Vagina (tissue), 2 donors: ENCODE results near the gene AGPAT4.

Experiments
- CTCF ChIP-seq, 3 experiments: fragments of 450-650 bp in 2 of 3; fragments of 200-600 bp in 1 of 3; sonication (generic) in 1 of 3; IDR thresholded peaks; one replicate each; pipeline ENCODE4 v1.5.1; 2017 to 2019; ENCODE audit warnings: antibody characterized with exemption in 3 of 3, mild to moderate bottlenecking in 2 of 3, moderate library complexity in 2 of 3
- POLR2AphosphoS5 ChIP-seq, 2 donors: sonication (generic); formaldehyde crosslinking; IDR thresholded peaks; one replicate each; pipeline ENCODE4 v1.9.0; 2017; ENCODE audit warnings: antibody characterized with exemption in 2 of 2, mild to moderate bottlenecking in 2 of 2, low read depth in 1 of 2; ENCODE audit not compliant: insufficient read depth in 1 of 2

GRCh38 chr6:161140554-161140875 is 133.3 kb downstream of the AGPAT4 start:
- no peak for TF ChIP-seq CTCF (IDR thresholded peaks at IDR 0.05)
- no peak for TF ChIP-seq POLR2AphosphoS5 (IDR thresholded peaks at IDR 0.05; ENCODE audit: insufficient read depth in 1 of 2, low read depth in 1 of 2)
